ENCODE data around the gene LMF1. TPM values are rescaled to one million over a fixed set of nuclear protein-coding genes. Genes with fewer than 3 reads are reported as not detected.

Gene LMF1
- total RNA-seq, 4 donors from 2014 or later = 23.2 to 97.8 (median 89.1) TPM

- DNase-seq = no peak
Measured at GRCh38 chr16:1002399-1003166, 31.8 kb upstream of the LMF1 start.

DNA sequence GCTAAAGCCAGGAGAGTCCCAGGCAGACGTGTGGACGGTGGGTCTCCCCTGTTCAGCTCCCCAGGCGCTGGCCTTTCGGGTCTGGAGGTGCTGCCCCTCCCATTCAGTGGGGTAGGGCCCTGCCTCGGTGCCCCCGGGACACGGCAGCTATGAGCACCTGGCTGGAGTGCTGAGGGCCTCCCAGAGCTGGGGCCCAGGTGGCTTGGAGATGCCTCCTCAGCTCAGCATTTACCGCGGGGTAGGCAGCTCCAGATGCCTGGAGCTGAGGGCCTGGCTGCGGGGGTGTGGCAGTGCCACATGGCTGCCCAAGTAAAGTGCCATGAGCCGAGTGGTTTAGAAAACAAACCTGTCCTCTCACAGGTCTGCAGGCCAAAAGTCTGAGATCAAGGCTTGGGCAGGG, 30.3 kb upstream of the LMF1 start:
- Histone ChIP-seq H3K36me3 (no peaks in the 10 kb centered on the region), H3K27me3 (no peaks in the 10 kb centered on the region), H3K27ac (no peak overlapping the region), H3K4me1 (peaks cover 0 to 3% of the 10 kb centered on the region in 2 donors), H3K4me3 (replicated peaks in 1 of 3) (no peak overlapping the region), H3K9me3 (no peaks in the 10 kb centered on the region)
- DNase-seq = peak; percentile 37 to 46
- intact Hi-C loops (cut with DNase I) = no loop called here
- no peak for TF ChIP-seq CTCF (IDR thresholded peaks at IDR 0.05)
- TF ChIP-seq POLR2A (IDR thresholded peaks at IDR 0.05) = no peak
- WGBS, 2 donors = 81 to 83% methylated on average over 9 to 10 of the region's 11 CpGs

More at GRCh38 chr16:1002399-1003166, 31.8 kb upstream of the LMF1 start:
- 78 to 83% methylated on average over 36 to 43 of the region's 46 CpGs for WGBS, 2 donors
- Histone ChIP-seq H3K9me3 (no peaks in the 10 kb centered on the region), H3K27ac (no peak overlapping the region), H3K27me3 (no peaks in the 10 kb centered on the region), H3K4me1 (peaks cover 0 to 3% of the 10 kb centered on the region in 2 donors), H3K36me3 (no peaks in the 10 kb centered on the region), H3K4me3 (replicated peaks in 1 of 3) (no peak overlapping the region)
- TF ChIP-seq CTCF (IDR thresholded peaks at IDR 0.05) = no peak
- no peak for TF ChIP-seq POLR2A (IDR thresholded peaks at IDR 0.05)
- intact Hi-C loops (cut with DNase I) = no loop called here

- Histone ChIP-seq H3K27ac (no peak overlapping the region), H3K4me3 (replicated peaks in 1 of 3) (no peak overlapping the region), H3K9me3 (no peaks in the 10 kb centered on the region), H3K27me3 (no peaks in the 10 kb centered on the region), H3K36me3 (no peaks in the 10 kb centered on the region), H3K4me1 (peaks cover 0 to 3% of the 10 kb centered on the region in 2 donors)
- TF ChIP-seq POLR2A (IDR thresholded peaks at IDR 0.05) = no peak
- TF ChIP-seq CTCF (IDR thresholded peaks at IDR 0.05) = no peak
- DNase-seq = no peak
- intact Hi-C loops (cut with DNase I) = no loop called here
- WGBS, 2 donors = 78 to 86% methylated on average over 12 to 13 of the region's 17 CpGs
Measured at GRCh38 chr16:1000608-1001007, 29.8 kb upstream of the LMF1 start.

- WGBS, 2 donors = 80 to 91% methylated on average over 2 to 8 of the region's 11 CpGs
- Histone ChIP-seq H3K27me3 (no peaks in the 10 kb centered on the region), H3K9me3 (no peaks in the 10 kb centered on the region), H3K27ac (no peak overlapping the region), H3K4me3 (replicated peaks in 1 of 3) (no peak overlapping the region), H3K36me3 (no peaks in the 10 kb centered on the region), H3K4me1 (peaks cover 0 to 3% of the 10 kb centered on the region in 2 donors)
- intact Hi-C loops (cut with DNase I) = no loop called here
- DNase-seq = no peak
- TF ChIP-seq CTCF (IDR thresholded peaks at IDR 0.05) (no peak), POLR2A (IDR thresholded peaks at IDR 0.05) (no peak)
Measured at GRCh38 chr16:999677-1000076, 28.9 kb upstream of the LMF1 start.

DNA sequence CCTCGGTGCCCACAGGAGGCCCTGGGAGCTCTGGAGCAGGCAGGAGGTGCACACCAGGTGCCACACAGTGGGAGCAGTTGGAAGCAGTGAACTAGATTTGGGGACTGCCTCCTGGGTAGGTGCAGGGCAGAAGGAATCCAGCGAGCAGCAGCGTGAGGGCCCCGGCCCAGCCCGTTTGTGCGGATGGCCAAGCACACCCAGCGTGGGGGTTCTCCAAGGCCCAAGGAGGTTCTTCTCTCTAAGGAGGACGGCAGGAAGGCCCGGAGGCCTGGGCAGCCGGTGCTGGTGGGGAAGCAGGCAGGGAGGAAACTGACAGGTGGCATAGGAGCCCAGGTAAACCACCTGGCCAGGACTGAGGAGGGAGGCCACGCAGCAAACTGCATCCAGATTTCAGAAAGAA, 27.8 kb upstream of the LMF1 start:
- no peaks in the 10 kb centered on the region for H3K9me3 ChIP-seq
- H3K27me3 ChIP-seq = no peaks in the 10 kb centered on the region
- intact Hi-C loops (cut with DNase I) = no loop called here
- WGBS, 2 donors = 90 to 94% methylated on average over 11 of the region's 11 CpGs
- no peak for TF ChIP-seq POLR2A (IDR thresholded peaks at IDR 0.05)
- no peak for TF ChIP-seq CTCF (IDR thresholded peaks at IDR 0.05)
- no peak for DNase-seq
- H3K27ac ChIP-seq = no peak overlapping the region
- no peaks in the 10 kb centered on the region for H3K36me3 ChIP-seq
- peaks cover 0 to 3% of the 10 kb centered on the region in 2 donors for H3K4me1 ChIP-seq
- H3K4me3 ChIP-seq (replicated peaks in 1 of 3) = no peak overlapping the region
